Measurements from ENCODE around the gene BANF2. TPM values are rescaled to one million over a fixed set of nuclear protein-coding genes. Genes with fewer than 3 reads are reported as not detected.

The BANF2 gene
- total and polyA plus RNA-seq, 2 experiments from 2014 or later: not detected

DNA sequence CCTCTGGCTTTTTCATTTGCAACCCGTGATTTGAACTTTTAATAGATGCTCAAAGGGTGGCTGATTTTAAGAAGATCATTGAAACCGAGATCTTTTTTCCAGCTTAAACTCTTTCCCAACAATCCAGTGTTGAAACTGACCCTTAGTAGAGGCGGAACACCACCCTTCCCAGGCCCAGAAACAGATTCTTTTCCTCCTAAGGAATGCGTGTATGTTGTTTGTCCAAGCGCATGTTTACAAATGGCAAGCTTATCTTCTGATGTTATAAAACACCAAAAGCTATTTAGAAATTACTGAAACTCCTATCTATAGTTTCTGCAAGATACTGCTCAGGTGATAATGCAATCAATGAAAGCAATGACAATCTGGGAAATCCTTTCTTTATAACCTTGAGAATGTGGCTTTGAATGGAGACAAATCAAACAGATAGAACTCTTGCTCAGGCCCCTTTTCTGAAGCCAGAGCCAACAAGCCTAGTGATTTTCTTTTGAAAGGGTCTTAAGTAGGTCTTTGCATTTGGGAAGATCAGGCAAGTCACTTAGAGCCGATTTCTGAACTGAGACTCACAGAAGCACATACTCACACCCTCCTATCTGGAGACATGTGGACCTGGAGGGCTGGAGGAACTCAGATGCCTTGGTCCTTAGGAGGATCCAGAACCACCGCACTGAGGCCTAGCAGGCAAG lies 9.1 kb downstream of the BANF2 start:
- Histone ChIP-seq H3K9ac (no peak overlapping the region), H3K4me2 (ENCODE audit: unreplicated experiment) (no peak overlapping the region), H3K9me2 (ENCODE audit: insufficient read depth) (no peaks in the 10 kb centered on the region), H3F3A (ENCODE audit: insufficient read depth) (no peaks in the 10 kb centered on the region), H4K20me1 (ENCODE audit: insufficient read depth) (no peaks in the 10 kb centered on the region), H3K79me2 (ENCODE audit: insufficient read depth) (no peaks in the 10 kb centered on the region), H3K4me3 (no peak overlapping the region), H3K4me1 (ENCODE audit: insufficient read depth) (no peaks in the 10 kb centered on the region), H3K36me3 (ENCODE audit: low read depth) (no peaks in the 10 kb centered on the region), H2AFZ (no peak overlapping the region), H3K27ac (no peak overlapping the region), H3K9me3 (ENCODE audit: low read depth) (no peaks in the 10 kb centered on the region), H3K27me3 (replicated peaks; ENCODE audit: insufficient read depth) (no peaks in the 10 kb centered on the region)
- TF ChIP-seq EZH2 (IDR thresholded peaks at IDR 0.05; ENCODE audit: insufficient read depth, poor library complexity, severe bottlenecking): no peak
- no peak for TF ChIP-seq EZH2phosphoT487 (IDR thresholded peaks at IDR 0.05; ENCODE audit: insufficient read depth, low read depth)
- 88 to 90% methylated on average over 7 of the region's 7 CpGs for WGBS, 2 experiments (ENCODE audit: low coverage in 1 of 2, low lambda C conversion rate in 2 of 2, missing lambda C conversion rate in 2 of 2)
- in situ Hi-C loops (cut with MboI): no loop called here
- DNase-seq: no peak

DNA sequence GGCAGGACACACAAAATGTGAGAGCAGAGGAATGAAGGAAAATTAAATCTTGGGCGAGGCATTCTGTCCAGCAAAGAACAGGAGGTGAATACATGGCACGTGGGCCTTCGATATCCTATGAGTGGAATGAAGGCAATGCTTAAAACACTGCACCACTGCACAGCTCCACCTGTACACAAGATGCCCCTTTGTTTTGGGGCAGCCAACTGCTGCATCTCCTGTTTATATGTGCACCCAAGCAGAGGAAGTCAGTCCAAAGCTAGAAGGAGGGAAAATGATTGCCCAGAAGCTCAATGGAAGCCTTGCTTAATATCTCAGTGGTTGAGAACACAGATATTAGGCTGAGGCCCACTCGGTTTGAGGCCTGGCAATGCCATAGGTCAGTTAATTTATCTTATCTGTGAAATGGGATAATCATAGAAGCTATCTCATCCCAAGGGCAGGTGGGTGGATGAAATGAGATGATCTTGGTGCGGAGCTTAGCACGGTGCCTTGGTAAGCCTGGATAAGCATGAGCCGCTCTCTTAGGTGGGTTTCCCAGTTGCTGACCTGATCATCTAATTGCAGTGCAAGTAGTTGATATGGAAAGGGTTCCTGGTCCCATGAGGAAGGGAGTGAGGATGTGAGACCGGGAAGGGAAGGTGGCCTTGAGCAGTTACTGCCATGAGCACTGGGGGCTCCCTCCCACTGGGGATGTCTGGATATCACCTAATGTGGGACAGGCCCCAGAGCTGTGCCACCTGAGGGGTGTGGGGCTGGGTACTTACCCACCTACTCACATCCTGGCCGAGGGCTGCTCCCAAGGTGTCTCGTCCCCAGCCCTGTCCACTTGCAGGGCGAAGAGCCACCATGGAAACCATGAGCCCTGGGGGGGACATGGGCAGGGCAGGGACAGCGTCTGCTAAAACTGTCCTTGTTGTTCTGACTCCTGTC lies 9.9 kb downstream of the BANF2 start:
- Histone ChIP-seq H3K9ac (no peak overlapping the region), H3K27me3 (replicated peaks; ENCODE audit: insufficient read depth) (no peaks in the 10 kb centered on the region), H3F3A (ENCODE audit: insufficient read depth) (no peaks in the 10 kb centered on the region), H3K4me3 (no peak overlapping the region), H3K9me3 (ENCODE audit: low read depth) (no peaks in the 10 kb centered on the region), H3K36me3 (ENCODE audit: low read depth) (no peaks in the 10 kb centered on the region), H3K4me1 (ENCODE audit: insufficient read depth) (no peaks in the 10 kb centered on the region; the same call in 1 of the 2 replicates), H2AFZ (no peak overlapping the region), H3K4me2 (ENCODE audit: unreplicated experiment) (no peak overlapping the region), H3K9me2 (ENCODE audit: insufficient read depth) (no peaks in the 10 kb centered on the region), H3K79me2 (ENCODE audit: insufficient read depth) (no peaks in the 10 kb centered on the region), H4K20me1 (ENCODE audit: insufficient read depth) (no peaks in the 10 kb centered on the region), H3K27ac (no peak overlapping the region)
- WGBS, 2 experiments (ENCODE audit: low coverage in 1 of 2, low lambda C conversion rate in 2 of 2, missing lambda C conversion rate in 2 of 2): 81 to 82% methylated on average over 12 of the region's 12 CpGs
- DNase-seq: no peak
- in situ Hi-C loops (cut with MboI): no loop called here
- TF ChIP-seq EZH2 (IDR thresholded peaks at IDR 0.05; ENCODE audit: insufficient read depth, poor library complexity, severe bottlenecking) (no peak), EZH2phosphoT487 (IDR thresholded peaks at IDR 0.05; ENCODE audit: insufficient read depth, low read depth) (no peak)

DNA sequence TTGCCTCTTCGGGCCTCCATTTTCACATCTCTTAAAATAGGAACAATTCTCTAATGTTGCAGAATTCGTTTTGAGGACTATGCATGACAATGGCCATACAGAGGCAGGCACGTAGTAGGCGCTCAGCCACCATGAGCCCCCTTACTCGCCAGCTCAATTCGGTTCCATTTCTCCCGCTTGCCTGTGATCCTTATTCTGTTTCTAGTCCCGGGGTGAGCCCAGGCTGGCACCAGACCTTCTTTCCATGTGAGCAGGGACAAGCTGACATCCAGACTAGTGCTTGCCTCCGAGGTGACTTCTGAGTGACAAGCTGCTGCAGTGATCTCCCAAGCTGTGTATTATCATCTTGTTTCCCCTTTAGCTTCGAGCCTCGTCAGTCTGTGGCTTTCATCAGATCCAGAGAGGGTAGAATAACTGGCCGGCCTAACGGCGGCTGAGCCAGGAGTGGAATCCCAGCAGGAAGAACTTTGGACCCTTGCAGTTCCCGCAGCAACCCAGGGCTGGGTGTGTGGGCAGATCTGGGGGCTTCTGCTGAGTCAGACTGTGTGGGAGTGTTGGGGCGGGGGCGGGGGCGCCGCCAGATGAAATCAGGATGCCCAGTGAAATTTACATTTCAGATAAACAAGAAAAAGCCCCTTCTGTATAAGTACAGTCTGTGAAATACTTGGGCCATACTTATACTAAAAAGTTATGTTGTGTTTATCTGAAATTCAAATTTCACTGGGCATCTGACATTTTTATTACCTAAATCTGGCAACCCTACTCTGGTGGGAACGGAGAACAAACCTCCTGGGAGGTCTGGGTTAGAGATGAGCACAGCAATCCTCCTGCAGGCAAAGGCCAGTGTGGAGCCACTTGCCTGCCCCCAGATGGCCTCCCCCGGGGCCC lies 10.9 kb downstream of the BANF2 start:
- Histone ChIP-seq H3K9me2 (ENCODE audit: insufficient read depth) (no peaks in the 10 kb centered on the region), H3K36me3 (ENCODE audit: low read depth) (no peaks in the 10 kb centered on the region), H3K4me1 (ENCODE audit: insufficient read depth) (no peaks in the 10 kb centered on the region; the same call in 1 of the 2 replicates), H3K9me3 (ENCODE audit: low read depth) (no peaks in the 10 kb centered on the region), H3K4me3 (no peak overlapping the region), H2AFZ (no peak overlapping the region), H3K27me3 (replicated peaks; ENCODE audit: insufficient read depth) (no peaks in the 10 kb centered on the region), H3K9ac (no peak overlapping the region), H3F3A (ENCODE audit: insufficient read depth) (no peaks in the 10 kb centered on the region), H3K27ac (no peak overlapping the region), H3K4me2 (ENCODE audit: unreplicated experiment) (no peak overlapping the region), H4K20me1 (ENCODE audit: insufficient read depth) (no peaks in the 10 kb centered on the region), H3K79me2 (ENCODE audit: insufficient read depth) (no peaks in the 10 kb centered on the region)
- TF ChIP-seq EZH2 (IDR thresholded peaks at IDR 0.05; ENCODE audit: insufficient read depth, poor library complexity, severe bottlenecking) (no peak), EZH2phosphoT487 (IDR thresholded peaks at IDR 0.05; ENCODE audit: insufficient read depth, low read depth) (no peak)
- no peak for DNase-seq
- 64 to 68% methylated on average over 20 to 21 of the region's 21 CpGs for WGBS, 2 experiments (ENCODE audit: low coverage in 1 of 2, low lambda C conversion rate in 2 of 2, missing lambda C conversion rate in 2 of 2)
- in situ Hi-C loops (cut with MboI): no loop called here

- TF ChIP-seq EZH2 (IDR thresholded peaks at IDR 0.05; ENCODE audit: insufficient read depth, poor library complexity, severe bottlenecking): no peak
- no peak for TF ChIP-seq EZH2phosphoT487 (IDR thresholded peaks at IDR 0.05; ENCODE audit: insufficient read depth, low read depth)
- in situ Hi-C loops (cut with MboI): no loop called here
Observed at GRCh38 chr20:17711267-17711627, 11.5 kb downstream of the BANF2 start.

More at GRCh38 chr20:17711267-17711627, 11.5 kb downstream of the BANF2 start:
- no peak overlapping the region for H3K4me3 ChIP-seq
- no peak overlapping the region for H3K9ac ChIP-seq
- no peak for DNase-seq
- H3K9me2 ChIP-seq (ENCODE audit: insufficient read depth): no peaks in the 10 kb centered on the region
- H4K20me1 ChIP-seq (ENCODE audit: insufficient read depth): no peaks in the 10 kb centered on the region
- WGBS, 2 experiments (ENCODE audit: low coverage in 1 of 2, low lambda C conversion rate in 2 of 2, missing lambda C conversion rate in 2 of 2): 71 to 77% methylated on average over 5 of the region's 5 CpGs
- no peaks in the 10 kb centered on the region for H3K36me3 ChIP-seq (ENCODE audit: low read depth)
- no peak overlapping the region for H2AFZ ChIP-seq
- no peaks in the 10 kb centered on the region for H3K79me2 ChIP-seq (ENCODE audit: insufficient read depth)
- no peaks in the 10 kb centered on the region for H3K9me3 ChIP-seq (ENCODE audit: low read depth)
- H3K4me2 ChIP-seq (ENCODE audit: unreplicated experiment): no peak overlapping the region
- H3K27ac ChIP-seq: no peak overlapping the region
- no peaks in the 10 kb centered on the region for H3K27me3 ChIP-seq (replicated peaks; ENCODE audit: insufficient read depth)
- H3K4me1 ChIP-seq (ENCODE audit: insufficient read depth): no peaks in the 10 kb centered on the region; the same call in 1 of the 2 replicates
- H3F3A ChIP-seq (ENCODE audit: insufficient read depth): no peaks in the 10 kb centered on the region

Measured in GM23248 (cell line).